SK-N-DZ (cell line): ENCODE results near the gene SUSD1. TPM values are rescaled to one million over a fixed set of nuclear protein-coding genes. Genes with fewer than 3 reads are reported as not detected.
"Not testable (repeated sequence)": the region's sequence is repeated elsewhere in the genome, so short reads cannot be mapped to it uniquely, and the experiment has no call there.

Source experiments
- DNase-seq: peaks from one replicate; pipeline ENCODE4 v3.0.0-alpha.2; 2015; ENCODE audit warnings: low spot score
- polyA plus RNA-seq, 2 experiments: library from polyadenylated mRNA; depleted of rRNA; stranded (reverse); fragments of >200 nt; gene quantifications; 2 replicates each; pipeline ENCODE4 v1.2.3, GENCODE V29; 2014

SUSD1 gene
- 7.4 and 8.5 TPM in 2 replicates for polyA plus RNA-seq (2014; cell fraction: cytosol; rRNA removed)
- polyA plus RNA-seq (2014; cell fraction: nucleus; rRNA removed) = 5.0 and 7.6 TPM in 2 replicates

DNA sequence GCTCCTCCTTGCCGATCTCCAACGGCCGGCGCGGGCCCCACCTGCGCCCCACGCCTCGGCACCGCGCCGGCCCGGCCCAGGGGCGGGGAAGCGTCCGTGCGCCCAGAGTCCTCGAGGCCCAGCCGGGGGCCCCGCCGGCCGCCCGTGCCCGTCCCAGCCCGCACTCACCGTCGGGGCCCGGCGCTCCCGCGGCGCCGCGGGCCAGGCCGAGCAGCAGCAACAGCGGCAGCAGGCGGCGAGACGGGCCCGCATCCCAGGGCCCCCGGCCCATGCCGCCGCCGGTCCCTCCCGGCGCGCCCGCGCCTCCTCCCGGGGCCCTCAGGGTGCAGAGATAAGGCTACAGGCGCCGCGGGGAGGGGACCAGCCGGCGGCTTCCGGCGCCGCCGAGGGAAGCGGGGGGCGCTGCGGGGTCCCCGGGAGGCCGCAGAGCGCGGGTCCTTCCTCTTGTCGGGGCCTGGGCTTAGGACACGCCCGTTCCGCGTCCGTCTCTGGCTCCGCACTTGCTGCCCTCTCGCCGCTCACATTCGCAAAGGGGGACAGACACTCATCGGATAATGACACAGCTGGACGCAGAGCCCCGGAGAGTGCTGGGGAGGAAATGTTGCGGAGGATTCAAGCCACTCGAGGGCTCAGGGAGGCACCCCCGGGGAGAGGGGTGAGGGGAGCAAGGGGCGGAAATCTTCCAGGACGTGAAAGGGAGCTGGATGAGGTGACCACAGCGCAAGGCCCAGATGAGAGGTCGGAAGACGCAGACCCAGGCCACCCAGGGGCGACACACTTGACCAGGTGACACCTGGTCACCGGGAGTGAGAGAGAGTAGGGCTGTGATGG lies at the start of gene SUSD1:
Gene SUSD1 (minus strand): TSS at position 333 of the 831 bp plus-strand sequence. CDS start 62 bp downstream, at position 271.
- peak; percentile 59 for DNase-seq

DNA sequence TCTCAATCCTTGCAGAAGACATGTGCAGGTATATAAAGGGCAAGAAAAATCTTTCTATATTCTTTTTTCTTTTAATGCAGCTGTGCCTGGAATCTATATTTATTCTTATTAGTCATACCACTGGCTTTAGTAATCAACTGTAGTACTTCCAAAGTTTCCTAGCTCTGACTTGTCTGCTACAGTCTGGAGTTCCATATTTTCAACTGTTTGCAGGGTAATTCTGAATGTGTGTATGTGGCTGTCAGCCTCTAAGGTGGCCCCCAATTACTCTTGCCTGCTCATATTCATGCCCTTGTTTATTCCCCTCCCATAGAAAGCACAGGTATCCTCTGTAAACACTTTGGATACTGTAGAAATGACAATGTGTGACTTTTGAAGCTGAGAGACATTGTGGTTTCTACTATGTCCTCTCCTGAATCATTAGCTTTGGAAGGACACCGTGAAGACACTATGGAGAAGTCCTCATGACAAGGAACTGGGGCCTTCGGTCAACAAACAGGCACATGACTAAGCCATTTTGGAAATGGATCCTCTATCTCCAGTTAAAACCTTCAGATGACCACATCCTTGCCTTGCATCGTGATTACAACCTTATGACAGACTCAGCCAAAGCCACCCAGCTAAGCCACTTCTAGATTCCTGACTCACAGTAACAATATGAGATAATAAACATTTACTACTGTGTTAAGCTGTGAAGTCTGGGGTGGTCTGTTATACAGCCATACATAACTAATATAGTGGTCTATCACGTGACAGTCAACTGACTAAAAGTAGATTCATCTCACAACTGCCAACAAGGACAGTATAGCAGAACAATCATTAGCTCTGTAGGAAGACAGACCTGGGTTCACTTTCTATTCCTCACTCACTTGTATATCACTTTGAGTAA lies 49.5 kb upstream of the SUSD1 start:
- DNase-seq = no peak

DNA sequence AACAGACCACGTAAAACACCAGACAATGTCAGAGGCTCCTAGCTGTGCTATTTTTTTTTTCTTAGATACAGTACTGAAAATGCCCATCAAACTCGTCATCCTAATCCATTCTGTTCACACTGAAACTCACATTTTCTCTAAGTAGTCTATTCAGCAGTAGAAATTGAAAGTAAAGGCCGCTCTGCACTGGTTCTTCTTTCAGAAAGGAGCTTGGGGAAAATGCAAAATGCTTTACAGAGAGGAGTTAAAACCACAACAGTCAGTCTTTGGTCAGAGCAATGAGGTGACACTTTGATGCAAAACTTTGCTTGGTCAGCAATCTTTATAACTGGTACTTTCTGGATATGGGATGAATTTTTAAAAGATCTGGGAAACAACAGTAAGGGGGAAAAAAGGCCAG lies 43.8 kb upstream of the SUSD1 start:
- no peak for DNase-seq

DNA sequence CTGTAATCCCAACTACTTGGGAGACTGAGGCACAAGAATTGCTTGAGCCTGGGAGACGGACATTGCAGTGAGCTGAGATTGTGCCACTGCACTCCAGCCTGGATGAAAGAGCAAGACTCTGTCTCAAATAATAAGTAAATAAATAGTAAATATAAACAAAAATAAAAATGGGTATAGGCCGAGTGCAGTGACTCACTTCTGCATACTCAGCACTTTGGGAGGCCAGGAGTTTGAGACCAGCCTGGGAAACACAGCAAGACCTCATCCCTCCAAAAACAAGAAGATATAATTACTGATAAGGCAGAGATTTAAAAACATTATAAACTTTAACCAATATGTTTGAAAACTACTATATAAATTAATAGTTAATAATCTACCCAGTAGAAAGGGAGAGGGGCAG lies 37.8 kb upstream of the SUSD1 start:
- no peak for DNase-seq

DNA sequence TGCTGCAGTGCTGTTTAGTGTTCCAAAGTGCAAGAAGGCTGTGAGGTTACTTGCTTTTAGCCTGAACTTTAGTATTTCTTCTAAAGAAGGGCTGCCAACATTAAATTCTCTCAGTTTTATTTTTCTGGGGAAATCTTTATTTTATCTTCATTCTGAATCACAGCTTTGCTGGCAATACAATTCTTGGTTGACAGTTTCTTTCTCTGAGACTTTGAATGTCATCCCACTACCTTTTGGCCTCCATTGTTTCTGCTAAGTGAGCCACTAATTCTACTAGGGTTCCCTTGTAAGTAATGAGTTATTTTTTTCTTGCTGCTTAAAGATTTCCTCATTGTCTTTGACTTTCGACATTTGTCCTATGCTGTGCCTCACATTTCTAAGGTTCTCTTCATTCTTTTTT lies 32.4 kb upstream of the SUSD1 start:
- DNase-seq = no peak

DNA sequence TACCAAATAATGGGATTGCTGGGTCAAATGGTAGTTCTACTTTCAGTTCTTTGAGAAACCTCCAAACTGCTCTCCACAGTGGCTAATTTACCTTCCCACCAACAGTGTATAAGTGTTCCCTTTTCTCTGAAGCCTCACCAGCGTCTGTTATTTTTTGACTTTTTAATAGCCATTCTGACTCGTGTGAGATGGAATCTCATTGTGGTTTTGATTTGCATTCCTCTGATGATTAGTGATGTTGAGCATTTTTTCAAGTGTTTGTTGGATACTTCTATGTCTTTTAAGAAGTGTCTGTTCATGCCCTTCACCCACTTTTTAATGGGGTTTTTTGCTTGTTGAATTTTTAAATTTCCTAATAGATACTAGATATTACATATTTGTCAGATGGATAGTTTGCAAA lies 28.4 kb upstream of the SUSD1 start:
- DNase-seq = no peak

DNA sequence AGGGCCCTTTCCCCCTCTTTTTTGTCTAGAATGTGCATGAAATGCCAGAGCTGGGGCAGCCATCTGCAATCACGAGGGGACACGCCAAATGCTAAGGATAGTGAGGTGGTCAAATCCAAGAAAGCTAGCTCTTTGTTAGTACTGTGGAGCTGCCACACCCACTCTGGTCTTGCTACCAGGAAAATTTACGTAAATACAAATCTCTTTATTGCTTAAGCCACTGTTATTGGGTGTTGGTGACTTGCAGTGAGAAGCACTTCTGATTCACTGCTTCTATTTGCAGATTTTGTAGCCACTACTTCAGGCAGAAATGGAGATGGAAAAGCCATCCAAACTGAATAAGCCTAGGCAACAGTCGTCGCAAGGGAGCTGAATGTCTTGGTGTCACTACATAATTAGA lies 25.6 kb upstream of the SUSD1 start:
- no peak for DNase-seq

DNA sequence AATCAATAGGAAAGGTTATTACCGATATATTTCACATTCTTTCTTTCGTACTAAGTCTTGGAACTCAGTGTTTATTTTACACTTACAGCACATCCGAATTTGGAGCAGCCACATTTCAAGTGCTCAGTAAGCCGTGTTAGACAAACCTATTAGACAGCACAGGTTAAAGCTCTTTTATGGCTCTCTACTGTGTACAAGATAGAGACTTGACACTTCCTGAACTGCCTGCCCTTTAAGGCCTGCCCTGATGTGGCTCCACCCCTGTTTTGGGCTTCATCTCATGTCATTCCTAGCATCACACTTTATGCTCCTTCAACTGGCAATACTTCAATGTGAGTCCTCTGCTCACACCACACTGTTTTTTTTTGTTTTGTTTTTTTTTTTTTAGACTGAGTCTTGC lies 23.5 kb upstream of the SUSD1 start:
- DNase-seq = no peak

DNA sequence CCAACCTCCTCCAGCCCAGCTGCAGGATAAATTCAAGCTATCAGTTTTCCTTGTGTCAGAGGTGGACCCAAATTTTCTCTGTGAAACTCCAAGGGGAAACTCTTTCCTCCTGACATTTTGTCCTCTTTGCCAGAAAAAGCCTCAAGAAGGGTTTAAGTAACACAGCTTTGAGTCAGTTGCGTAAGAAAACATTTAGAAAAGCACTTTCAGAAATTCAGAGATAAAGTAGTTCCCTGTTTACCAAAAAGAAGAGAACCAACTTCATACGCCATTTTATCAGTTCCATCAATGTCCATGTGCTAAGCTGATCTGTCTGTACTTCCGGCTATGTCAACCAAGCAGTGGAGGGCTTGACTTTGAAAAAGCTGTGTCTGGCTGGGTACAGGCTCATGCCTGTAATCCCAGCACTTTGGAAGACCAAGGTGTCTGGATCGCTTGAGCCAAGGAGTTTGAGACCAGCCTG lies 19.9 kb upstream of the SUSD1 start:
- no peak for DNase-seq

DNA sequence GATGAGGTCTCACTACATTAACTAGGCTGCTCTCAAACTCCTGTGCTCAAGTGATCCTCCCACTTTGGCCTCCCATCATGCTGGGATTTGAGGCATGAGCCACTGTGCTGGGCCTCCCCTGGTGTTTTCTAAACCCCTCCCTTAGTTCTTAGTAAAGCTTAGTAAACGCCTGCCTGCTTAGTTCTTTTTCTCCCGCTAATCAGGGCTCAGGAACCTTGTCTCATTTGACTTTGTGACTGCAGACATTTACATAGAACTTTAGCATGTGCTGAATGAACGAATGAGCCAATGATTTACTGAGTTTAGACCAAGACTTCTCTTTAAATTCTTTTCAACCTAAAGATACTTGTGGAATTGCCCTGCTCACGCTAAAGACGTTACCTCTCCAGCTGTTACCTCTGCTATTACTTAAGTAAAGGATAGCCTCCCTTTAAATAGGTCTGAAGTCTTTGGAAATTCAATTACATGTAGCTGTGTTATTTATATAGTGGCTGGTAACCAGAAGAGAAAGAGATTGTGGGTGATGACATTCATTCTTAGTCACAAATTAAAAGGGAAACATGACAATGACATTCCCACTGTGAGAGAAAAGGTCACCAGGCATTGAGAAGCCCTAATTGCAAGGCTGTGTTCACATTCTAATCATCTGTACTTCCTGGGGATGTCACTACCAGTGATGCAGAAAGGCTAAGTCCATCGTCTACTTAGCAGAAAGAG lies 18.6 kb upstream of the SUSD1 start:
- peak; percentile 52 for DNase-seq

DNA sequence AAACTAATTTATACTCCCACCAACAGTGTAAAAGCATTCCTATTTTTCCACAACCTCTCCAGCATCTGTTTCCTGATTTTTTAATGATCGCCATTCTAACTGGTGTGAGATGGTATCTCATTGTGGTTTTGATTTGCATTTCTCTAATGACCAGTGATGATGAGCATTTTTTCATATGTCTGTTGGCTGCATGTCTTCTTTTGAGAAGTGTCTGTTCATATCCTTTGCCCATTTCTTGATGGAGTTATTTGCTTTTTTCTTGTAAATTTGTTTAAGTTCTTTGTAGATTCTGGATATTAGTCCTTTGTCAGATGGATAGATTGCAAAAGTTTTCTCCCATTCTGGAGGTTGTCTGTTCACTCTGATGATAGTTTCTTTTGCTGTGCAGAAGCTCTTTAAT lies 15.2 kb upstream of the SUSD1 start:
- not testable (repeated sequence) for DNase-seq

DNA sequence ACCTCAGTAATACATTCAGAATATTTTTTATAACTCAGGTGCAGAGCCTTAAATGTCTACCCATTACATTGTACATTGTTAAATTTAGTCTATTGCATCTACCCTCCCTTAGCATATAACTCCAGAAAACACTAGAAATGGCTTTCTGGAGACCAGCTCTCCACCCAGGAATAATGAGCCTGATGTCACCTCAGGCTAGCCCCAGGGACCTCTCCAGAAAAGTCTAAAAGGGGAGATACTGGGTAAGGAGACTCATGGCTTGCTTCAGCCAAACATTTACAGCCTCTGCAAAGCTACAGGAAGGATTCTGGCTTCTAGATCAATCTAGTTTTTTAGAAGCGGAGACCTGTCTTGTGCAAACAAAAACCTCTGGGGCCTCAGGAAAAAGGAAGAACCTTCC lies 13.8 kb upstream of the SUSD1 start:
- no peak for DNase-seq

DNA sequence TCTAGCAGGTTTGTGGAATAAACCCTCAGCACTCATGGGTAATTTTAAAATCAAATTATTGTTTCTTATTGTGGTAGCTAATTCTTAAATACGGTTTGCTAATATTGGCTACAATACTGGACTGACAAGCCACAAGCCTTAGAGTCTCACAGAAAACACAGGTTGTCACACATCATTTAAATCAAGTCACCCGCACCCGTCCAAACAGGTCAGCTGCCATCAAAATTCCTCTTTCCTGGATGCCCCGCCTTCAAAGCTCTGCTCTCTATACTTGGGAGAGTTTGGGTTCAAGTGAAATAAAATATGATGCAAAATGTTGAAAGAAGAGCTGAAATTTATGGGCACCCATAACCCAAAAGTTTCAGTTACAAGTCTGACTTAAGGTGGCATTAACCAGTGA lies 12.3 kb upstream of the SUSD1 start:
- no peak for DNase-seq

DNA sequence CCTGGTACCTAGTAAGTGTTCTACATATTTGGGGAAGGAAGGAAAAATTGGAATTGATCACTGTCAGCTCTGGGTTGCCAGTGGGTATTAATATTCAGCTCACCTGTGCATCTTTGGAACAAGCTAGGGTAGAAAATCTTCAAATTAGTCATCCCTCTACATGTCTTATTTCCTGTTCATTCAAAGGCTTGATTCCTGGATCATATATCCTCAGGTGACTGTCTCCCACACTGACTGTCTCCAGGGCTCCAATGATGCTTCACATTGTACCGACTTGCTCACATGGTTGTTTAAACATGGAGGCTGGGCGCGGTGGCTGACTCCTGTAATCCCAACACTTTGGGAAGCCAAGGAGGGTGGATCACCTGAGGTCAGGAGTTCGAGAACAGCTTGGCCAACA lies 11.6 kb upstream of the SUSD1 start:
- no peak for DNase-seq

DNA sequence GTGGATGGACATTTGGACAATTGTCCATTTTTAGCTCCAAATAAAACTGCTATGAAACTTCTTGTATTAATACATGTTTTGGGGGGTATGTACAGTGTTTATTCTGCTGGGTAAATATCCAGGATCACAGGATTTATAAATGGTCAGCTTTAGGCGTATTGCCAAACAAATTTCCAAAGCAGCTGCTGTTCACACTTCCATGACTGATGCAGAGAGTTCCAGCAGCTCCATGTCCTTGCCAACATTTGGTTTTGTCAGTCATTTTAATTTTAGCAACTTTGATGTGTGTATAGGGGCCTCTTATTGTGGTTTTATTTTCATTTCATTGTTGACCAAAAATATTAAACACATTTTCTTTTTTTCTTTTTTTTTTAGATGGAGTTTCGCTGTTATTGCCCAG lies 9.8 kb upstream of the SUSD1 start:
- no peak for DNase-seq

DNA sequence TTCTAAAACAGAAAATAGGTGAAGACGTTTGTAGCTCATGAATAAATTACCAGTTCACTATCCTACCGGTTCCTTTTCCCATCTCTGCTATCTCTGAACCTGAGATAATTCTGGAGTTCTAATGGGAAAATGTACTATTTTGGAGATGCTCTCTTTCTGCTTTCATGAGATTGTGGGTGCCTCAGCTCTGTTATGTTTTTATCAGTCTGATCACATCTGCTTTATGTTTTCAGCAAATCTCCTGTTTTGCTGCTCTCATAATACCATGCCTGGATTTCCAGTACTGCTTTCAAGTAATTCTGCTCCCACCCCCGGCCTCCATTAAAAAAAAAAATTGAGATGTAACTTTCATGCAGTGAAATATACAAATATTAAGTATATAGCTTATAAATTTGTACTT lies 9.1 kb upstream of the SUSD1 start:
- DNase-seq = peak; percentile 45

DNA sequence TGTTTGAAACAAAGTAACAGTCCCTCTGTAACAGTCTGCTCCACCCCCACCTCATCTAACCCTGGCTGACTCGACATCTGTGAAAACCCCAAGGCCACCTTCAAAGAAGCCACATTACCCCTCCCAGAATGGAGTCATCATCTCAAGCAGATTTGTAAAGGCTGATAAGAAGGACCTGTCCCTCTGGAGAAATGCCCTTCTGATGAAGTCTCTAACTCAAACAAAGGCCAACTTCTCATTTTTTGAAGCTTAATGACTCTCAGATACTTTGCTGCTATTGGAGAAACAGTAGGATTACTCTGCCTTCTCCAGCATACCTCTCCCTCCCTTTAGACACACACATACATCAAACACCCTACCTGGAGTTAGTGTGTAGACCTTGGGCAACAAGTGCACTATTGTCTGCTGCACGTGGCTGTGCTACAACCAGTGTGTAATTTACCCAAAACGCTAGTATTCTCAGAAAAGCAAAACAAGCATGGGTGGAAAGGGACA lies 5.3 kb upstream of the SUSD1 start:
- no peak for DNase-seq

DNA sequence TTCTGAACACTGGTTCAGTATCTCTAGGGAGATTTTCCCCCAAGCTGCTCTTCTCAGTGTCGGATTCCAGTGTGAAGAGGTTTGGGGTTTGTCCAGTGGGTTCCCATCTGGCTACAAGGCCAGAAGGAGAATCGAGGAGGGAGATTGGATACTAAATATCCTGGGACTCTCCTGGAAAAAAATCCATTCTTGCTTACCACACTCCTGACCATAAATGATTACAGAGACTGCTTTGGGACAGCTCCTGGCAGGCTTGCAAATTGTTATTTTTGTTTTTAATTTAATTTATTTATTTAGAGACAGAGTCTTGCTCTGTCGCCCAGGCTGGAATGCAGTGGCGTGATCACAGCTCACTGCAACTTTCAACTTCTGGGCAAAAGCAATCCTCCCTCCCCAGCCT lies 4.7 kb upstream of the SUSD1 start:
- no peak for DNase-seq

DNA sequence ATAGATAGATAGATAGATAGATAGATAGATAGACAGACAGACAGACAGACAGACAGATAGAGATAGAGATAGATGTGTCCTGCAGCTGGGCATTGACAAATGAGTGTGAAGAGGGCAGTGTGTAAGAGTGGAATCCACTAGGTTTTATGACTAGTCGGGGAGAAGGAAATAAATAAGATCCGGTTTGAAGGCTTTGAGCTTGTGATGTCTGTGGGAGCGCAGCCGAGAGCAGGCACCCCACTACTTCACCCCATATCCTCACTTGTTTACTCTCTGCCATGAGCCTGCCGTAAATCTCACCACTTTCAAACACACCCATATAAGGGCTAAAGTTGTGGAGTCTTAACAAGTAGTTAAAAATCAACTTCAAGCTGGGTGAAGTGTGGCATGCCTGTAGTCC lies 1.4 kb upstream of the SUSD1 start:
- no peak for DNase-seq

DNA sequence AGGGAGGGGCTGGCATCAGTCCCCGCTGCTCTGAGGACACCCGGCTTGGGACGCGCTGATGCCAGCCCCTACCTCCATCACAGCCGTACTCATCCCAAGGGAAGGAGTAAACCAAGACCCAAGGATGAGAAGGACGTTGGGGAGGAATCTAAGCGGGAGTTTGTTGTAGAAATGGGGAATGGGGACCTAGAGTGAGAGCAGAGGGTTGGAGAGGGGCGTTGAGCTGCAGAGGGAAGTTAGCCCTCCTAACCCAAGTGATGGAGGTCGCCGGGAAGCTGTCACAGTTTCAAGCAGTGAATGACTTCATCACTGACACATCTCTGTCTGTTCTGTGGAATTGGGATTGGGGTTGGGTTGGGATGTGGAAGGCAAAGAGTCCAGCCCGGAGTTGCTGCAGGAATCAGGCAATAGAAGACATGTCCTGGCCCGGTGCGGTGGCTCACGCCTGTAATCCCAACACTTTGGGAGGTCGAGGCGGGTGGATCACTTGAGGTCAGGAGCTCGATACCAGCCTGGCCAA lies 759 bp upstream of the SUSD1 start:
- DNase-seq = no peak

DNA sequence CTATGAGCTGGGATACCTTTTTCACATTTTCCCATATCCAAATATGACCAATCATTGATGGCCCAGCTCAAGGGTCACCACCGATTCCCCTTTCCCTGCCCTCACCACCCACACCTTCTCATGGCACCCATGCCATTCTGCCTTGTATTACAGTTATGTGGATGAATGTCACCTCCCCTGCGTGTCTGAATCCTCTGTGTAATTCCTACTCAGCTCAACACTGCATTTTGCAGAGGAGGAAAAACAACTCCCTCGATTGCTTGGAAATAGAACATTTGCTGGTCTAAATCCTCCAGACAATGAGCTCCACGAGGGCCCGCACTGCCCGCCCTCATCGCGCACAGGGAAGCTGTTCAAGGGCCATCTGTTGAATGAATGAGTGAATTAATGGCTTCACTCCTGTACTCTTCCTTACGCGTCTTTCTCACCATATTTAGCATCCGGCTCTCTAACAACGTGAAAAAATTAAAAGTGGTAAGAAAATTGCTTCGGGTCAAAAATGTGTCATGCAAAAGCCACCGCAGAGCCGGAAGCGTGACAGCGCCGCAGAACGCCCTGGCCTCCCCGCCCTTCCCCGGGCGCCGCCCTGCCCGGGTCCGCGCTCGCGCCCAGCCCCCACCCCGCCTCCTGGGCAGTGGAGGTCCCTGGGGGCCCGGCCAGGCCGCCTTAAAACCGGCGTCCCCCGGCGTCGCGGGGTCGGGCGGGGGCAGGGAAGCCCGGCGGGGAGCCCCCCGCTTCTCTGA lies 704 bp downstream of the SUSD1 start:
- DNase-seq = peak; percentile 50
